GM19023 (cell line): ENCODE data around the gene HSBP1.

ENCODE experiments used
- ATAC-seq: cut with Tn5 transposase; IDR thresholded peaks from one replicate; pipeline ENCODE4 v1.9.1; 2021; ENCODE audit warnings: mild to moderate bottlenecking, moderate library complexity; ENCODE audit not compliant: unreplicated experiment

The HSBP1 gene

DNA sequence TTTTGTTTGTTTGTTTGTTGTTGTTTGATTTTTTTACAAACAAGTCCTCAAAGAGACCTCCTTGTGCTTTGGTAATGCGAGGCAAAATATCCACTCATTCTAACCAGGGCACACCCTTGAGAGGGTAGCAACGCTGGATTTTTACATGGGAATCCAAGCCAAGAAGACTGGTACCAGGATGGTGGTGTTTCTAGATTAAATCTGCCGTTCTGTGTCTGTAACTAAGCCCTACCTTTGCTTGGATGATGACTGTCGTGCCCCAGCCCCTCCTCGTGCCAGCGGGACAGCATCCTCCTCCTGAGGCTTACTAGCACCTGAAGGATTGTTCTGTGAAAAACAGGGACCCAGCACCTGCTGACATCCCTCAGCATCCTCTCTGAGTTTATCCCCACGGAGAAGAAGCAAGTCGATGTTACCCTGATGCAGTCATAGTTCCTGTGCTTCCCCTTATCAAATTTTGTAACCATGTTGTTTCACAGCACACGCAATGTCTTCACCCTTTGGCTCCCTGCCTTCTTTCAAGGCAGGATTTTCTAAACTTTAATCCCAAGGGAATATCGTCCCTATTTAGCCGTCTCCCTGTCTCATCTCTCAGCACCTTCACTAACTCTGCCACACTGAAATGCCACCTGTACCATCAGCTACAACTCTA is 5.1 kb upstream of the HSBP1 start:
- ATAC-seq, result no peak

DNA sequence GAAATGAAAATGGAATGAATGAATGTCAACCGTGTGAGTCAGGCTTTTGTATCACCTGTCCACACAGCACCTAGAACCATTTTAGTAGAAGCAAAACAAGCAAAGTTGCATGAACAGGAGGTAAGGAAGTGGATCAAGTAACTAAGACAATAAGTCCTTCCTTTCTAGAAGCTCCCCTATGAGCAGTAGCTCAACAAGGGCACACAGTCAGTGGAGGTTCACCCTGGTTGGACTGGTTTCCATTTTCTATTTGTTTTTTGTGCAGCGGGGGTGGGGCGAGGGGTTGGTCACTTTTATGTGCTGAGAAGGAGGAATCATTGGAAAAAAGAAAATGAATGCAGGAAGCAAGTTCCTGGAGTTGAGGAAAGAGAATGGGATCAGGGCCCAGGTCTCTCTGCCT is 4.0 kb upstream of the HSBP1 start:
- ATAC-seq, result no peak

DNA sequence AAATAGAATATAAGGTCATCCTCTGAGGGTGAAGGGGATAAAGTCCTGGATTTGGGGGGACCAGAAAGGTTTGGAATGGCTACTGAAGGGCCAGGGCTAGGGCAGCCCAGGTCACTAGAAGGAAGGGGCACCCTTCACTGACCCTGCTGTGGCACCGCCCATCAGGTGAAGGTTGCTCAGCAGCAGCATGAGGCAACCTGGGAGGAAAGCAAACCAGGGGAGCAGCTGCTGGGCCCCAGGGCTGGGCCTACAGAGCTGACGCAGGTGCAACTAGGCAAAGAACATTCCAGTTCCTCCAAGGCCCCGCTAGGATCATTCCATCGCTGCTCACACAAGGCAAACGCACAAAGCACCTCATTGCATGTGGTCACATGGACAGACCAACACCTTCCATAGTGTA is 3.4 kb upstream of the HSBP1 start:
- ATAC-seq, result no peak

DNA sequence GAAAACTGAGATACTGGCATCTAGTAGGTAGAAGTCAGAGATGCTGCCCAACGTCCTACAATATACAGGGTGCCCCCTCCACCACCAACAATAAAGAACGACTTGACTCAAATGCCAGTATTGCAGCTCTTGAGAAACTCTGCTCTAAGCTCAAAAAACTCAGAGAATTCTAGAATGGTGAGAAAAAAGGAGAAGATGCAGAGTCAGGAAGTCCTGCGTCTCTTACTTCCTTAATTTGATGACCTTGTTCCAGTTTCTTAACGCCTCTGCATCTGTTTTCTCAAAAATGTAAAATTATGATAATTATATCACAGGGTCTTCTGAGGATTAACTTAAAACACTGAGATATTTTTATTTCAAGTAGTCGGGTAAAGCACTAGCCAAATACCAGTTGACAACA is 1.7 kb upstream of the HSBP1 start:
- no peak for ATAC-seq

DNA sequence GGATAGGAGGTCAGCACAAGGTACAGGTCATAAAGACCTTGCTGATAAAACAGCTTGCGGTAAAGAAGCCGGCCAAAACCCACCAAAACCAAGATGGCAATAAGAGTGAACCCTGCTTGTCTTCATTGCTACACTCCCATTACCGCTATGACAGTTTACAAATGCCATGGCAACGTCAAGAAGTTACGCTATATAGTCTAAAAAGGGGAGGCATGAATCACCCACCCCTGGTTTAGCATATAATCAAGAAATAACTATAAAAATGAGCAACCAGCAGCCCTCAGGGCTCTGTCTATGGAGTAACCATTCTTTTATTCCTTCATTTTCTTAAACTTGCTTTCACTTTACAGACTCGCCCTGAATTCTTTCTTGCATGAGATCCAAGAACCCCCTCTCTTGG is 1.0 kb upstream of the HSBP1 start:
- no peak for ATAC-seq

DNA sequence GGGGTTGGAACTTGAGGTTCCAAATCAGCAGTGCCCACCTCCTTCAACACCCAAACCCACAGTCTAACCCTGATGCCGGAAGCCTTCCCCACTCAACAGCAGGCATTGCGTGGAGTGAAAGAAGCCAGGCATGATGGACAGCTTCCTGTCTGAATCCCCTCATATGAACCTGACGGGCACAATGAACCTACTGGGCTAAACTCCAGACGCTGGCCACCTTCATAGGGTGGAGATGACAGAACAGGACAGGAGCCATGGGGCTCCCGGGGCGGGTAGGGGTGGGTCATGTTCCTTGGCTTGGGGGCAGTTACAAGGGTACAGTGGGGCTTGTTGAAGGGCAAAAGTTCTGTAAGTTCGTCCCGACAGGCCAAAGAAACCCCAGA is 460 bp upstream of the HSBP1 start:
- ATAC-seq, result peak; percentile 2

DNA sequence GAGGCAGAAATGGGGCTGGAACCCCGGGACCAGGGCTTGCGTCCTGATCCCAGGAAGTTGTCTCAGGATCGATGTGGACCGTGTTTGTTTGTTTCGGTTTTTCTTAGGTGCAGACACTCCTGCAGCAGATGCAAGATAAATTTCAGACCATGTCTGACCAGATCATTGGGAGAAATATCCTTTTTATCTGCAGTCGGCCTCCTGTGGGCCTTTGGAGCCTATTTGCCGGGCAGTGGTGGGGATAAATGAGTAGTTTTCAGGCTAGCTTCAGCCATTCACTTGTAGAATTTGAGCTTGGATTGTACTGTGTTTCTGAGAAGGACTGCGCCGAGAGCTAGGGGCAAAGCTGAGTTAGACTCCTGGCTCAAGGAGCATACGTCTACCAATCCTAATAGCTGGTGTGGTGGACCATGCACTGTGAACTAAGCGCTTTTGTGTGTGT is 816 bp downstream of the HSBP1 start:
- no peak for ATAC-seq

DNA sequence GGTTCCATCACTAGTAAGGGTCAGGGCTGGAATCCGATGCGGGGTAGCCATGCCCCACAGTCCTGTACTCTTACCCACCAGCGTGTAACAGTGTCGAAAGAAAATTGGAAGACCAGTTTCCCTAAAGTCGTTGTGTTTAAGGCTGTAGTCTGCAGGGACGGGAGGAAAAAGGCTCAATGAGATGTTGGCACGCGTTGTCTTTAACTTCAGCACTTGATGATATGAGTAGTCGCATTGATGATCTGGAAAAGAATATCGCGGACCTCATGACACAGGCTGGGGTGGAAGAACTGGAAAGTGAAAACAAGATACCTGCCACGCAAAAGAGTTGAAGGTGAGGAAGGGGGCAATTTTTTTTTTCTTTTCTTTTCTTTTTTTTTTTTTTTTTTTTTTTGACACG is 1.3 kb downstream of the HSBP1 start:
- ATAC-seq, result no peak

DNA sequence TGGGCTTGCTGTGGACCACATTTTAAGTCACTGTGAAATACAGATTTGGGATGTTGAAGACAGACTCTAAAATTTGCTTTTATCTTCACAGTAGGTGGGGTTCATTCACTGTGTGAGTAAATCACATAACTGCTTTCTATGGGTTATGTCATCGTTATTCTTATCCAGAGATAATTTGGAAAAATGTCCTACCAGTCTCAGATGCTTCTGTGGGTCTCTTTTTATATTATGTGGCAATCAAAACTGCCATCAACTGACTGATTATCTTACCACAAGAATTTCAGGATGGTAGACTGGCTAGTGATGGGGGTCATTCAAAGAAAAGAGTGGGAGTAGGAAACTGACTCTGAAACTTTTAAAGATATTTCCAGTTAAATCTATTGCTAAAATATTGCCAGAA is 3.1 kb downstream of the HSBP1 start:
- no peak for ATAC-seq

DNA sequence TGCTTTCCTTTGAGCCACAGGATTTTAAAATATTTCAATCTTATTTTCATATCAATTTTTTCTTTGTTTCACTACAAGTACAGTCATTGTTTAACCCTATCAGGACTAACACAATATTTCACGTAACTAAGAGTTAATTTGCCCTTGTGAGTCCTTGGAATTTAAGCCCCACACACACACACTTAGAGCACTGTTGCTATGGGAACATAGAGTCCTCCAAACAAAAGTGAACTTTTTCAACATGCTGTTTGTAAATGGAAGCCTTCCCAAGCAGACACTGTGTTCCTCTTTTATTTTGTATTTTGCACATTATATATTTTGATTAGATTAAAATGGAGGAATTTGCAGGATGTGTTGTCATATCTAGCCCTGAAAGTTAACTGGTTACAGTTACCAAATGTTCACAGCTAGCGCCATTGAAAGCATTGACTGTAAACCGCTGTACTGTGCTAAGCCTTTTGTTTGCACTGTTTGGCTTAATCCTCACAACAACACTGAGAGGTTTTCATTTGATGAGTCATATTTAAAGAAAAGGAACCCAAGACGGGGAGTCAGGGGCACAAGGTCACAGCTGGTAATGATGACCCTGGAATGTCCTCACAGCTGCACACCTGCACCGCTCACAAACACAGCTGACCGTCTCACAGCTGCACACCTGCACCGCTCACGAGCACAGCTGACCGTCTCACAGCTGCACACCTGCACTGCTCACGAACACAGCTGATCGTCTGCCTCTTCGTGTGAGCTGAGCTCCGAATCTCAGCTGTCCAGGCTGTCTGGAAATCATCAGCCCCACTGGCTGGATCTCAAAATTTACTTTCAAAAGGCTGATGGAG is 6.3 kb downstream of the HSBP1 start:
- no peak for ATAC-seq

DNA sequence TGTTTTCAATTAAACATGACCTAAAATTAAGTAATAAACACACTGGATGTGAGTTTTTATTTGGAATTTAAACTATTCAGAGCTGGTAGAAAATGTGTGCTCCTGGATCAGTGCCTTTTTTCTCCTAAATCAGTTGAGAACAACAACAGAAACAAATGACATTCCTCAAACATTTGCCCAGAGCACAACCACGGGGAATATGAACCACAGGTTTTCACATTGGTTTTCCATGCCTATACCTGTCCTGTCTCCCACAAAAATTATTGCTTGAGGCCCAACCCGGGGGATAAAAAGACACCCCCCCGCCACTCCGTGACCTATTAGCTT is 6.8 kb downstream of the HSBP1 start:
- no peak for ATAC-seq

DNA sequence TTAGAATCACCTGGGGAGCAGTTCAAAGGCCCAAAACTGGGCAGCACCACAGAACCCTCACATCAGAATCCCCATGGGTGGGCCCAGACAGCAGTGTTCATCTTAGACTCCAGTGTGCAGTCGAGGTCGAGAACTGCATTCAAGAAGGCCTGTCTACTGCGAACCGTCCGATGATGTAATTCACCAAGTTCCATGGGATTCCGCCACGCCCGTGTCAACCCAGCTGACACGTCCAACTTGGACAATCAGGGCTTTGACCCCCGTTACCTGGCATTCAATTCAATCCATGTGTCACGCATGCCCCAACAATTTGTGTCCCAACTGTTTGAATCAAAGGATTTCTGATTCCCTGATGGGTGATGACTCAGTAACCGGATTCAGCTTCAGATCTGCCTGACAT is 9.2 kb downstream of the HSBP1 start:
- no peak for ATAC-seq

DNA sequence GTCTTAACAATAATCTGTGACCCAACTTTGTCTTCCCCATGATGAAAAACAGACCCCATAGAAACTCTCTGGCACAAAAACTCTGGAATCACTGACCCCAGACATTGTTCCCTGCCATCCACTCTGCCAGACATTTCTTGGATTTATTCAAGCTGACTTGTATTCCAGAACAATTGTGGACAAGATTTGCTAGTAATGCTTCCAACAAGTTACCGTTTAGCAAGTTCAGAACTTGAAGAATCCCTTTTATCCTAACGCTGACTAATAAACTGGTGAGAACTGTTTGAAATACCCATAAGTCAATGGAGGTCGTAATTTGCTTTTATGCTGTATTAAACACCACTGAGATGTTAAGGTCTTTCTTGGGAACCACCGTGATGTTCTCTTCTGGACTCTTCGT is 10.5 kb downstream of the HSBP1 start:
- ATAC-seq, result no peak

DNA sequence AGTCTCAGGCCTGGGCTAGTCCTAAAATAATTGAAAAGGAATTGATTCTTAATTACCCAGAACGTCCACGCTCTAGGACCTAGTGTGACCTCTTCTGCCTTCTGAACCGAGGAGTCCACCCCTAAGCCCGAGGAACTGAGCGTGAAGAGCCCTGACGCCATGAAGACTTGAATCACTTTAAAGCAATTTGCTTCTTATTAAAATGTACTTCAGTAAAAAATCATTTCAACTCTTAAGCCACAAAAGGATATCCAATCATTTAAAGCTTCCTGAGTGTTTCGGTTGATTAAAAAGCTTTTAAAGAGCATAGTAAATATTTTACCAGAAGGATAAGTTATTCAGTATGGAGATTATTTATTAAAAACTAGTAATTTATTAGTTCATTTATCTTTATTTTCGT is 11.6 kb downstream of the HSBP1 start:
- ATAC-seq, result no peak

DNA sequence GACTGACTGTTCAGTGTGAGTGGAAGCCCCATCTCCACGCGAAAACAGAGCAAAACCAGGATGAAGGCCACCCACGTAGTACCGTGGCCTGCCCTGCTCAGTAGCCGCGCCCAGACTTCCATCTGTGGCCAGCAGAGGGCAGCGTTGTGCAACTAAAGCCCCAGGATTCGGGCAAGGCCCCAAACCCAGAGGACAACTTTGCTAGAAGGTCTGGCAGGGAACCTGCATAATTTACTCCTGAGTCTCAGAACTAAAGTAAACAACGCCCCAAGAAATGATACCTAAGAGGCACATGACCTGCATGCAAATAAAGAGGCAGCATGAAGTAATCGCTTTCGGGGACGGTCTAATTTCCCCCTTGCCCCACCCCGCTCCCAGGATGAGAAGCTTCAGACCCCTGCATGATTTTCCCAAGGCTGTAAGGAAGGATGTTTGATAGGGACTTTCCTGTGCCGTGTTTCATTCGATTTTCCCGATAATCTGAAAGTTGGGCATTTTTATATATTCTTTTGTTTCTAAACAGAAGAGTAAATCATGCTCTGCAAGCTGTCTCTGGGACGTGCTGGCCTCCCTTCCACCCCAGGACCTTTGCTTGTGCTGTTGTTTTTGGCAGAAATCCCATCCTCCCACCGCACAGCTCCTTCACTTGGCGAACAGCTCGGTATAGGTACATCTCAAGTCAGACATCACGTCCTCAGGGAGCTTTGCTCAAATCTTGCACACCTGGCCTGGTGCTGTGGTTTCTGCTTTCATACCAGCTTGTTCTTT is 18.6 kb downstream of the HSBP1 start:
- no peak for ATAC-seq

DNA sequence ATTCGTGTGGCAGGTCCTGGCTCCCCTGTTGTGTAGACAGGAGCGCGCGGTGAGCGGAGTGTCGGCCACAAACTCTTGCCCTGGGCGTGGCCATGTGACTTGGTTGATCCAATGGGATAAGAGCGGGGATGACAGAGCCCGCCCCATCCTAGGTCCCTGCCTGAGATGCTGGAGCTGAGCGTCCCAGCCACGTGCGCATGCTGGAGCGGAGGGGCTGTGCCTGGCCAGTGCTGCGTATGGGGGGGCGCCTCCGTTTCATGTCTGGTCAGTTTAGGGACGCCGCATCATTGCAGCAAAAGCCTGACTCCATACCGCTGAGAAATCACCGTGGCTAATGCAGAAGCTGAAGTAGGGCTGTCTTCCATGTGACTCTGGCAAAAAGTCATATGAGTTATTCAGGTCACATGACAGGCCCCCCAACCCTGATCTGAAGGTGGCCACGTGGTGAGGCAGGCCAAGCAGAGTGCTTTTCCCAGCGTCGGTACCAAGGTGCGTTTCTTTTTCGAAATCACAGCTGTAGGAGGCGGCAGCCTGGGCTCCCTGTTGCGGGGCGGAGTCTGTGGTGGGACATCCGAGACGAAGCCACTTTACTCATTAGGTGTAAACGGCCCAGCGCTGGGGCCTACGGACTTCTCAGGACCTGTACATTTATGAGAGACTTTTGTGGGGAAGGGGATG is 22.5 kb downstream of the HSBP1 start:
- no peak for ATAC-seq

DNA sequence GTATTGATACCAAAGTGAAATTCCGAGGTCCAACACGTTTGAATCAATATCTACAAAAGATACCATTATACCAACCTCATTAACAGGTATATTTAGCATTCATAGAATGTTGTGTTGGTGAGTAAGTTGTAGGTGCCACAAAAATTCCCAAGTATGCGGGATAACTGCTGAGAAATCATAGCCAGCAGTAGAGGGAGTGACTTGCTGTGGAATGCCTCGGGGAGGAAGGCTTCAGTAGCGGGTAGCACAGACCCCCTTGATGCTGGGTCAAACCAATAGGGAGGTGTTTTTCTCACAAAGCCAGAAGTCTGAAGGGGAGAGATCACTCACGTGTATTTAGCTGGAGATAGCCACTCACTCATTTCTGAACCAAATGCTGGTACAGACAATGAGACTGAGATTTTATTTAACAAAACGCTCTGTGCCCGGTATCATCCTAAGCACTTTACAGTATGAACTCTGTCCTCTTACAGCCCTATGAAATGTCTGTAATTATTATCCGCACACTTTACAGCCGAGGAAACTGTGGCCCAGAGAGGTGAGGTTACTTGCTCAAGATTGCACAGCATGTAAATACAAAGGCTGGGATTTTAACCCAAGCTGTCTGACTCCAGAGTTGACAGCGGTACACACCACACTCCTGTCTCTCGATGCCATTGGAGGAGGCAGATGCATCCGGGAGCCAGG is 23.1 kb downstream of the HSBP1 start:
- ATAC-seq, result no peak

DNA sequence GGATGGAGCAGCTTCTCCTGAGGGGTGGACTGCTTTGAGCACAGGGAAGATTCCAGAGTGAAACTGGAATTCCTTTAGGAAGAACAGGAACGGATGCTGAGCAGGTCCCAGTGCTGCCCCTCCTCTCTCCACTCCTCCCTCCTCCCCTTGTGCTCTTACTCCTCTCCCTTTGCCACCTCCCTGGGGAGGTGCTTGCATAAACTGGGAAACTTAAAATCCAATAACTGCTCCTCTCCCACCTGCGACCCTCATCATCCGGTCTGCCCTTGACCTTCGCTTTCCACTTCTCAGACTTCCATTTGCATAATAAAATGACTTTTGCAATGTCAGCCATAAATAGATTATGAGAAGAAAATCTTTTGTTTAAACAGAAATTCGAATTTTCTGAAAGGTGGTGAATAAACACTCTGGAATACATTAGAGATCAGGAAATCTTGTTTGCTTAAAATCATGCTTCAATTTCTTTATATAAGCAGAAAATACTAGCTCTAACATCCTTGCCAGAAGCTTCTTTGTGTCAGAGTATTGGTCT is 23.7 kb downstream of the HSBP1 start:
- no peak for ATAC-seq

DNA sequence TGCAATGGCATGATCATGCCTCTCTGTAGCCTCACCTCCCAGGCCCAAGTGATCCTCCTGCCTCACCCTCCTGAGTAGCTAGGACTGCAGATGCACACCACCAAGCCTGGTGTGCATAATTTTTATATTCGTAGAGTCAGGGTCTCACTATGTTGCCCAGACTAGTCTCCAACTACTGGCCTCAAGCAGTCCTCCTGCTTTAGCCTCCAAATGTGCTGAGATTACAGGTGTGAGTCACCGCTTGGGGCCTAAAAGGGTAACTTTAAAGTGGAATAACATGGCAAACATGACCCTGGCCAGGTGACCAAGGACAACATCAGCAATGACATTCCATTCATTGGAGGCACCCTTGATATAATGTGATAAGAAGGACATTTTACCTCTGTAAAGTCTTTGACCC is 26.1 kb downstream of the HSBP1 start:
- no peak for ATAC-seq
